GM21367 (cell line): ENCODE measurements around the gene NECTIN4.
"Not testable (repeated sequence)": the region's sequence is repeated elsewhere in the genome, so short reads cannot be mapped to it uniquely, and the experiment has no call there.

ENCODE experiments used
- ATAC-seq: cut with Tn5 transposase; IDR thresholded peaks from one replicate; pipeline ENCODE4 v1.9.1; 2021; ENCODE audit not compliant: unreplicated experiment

NECTIN4 gene

GRCh38 chr1:161065681-161066080 lies 23.7 kb downstream of the NECTIN4 start:
- ATAC-seq = not testable (repeated sequence)

GRCh38 chr1:161063936-161064335 lies 25.4 kb downstream of the NECTIN4 start:
- not testable (repeated sequence) for ATAC-seq

GRCh38 chr1:161061419-161061818 lies 27.9 kb downstream of the NECTIN4 start:
- ATAC-seq = no peak

- ATAC-seq = no peak
Observed at GRCh38 chr1:161059293-161059692, 30.1 kb downstream of the NECTIN4 start.

- ATAC-seq = no peak
Observed at GRCh38 chr1:161054805-161055204, 34.6 kb downstream of the NECTIN4 start.

- no peak for ATAC-seq
Observed at GRCh38 chr1:161054232-161054631, 35.1 kb downstream of the NECTIN4 start.

- ATAC-seq = no peak
Observed at GRCh38 chr1:161052899-161053298, 36.5 kb downstream of the NECTIN4 start.

- no peak for ATAC-seq
Observed at GRCh38 chr1:161051219-161051618, 38.1 kb downstream of the NECTIN4 start.

GRCh38 chr1:161048949-161049722 lies 40.2 kb downstream of the NECTIN4 start:
- no peak for ATAC-seq

- no peak for ATAC-seq
Observed at GRCh38 chr1:161047436-161048420, 41.6 kb downstream of the NECTIN4 start.

GRCh38 chr1:161046605-161047228 lies 42.6 kb downstream of the NECTIN4 start:
- ATAC-seq = peak; percentile 37

- peak; percentile 39 for ATAC-seq
Observed at GRCh38 chr1:161045736-161046604, 43.4 kb downstream of the NECTIN4 start, which contains the start of gene USF1. USF1 (minus strand) TSS chr1:161045977; CDS start chr1:161043275, 2,702 bp downstream.

- ATAC-seq = peak; percentile 43
Observed at GRCh38 chr1:161044908-161045735, 44.2 kb downstream of the NECTIN4 start.

- no peak for ATAC-seq
Observed at GRCh38 chr1:161044535-161044907, 44.8 kb downstream of the NECTIN4 start.

- ATAC-seq = no peak
Observed at GRCh38 chr1:161039546-161039945, 49.8 kb downstream of the NECTIN4 start.

GRCh38 chr1:161039154-161039545 lies 50.2 kb downstream of the NECTIN4 start:
- no peak for ATAC-seq

GRCh38 chr1:161038523-161039153 lies 50.7 kb downstream of the NECTIN4 start, which contains the start of gene TSTD1:
TSTD1 (minus strand) TSS chr1:161038964; CDS start chr1:161038889, 75 bp downstream.
- peak; percentile 53 for ATAC-seq

- ATAC-seq = no peak
Observed at GRCh38 chr1:161037661-161038522, 51.5 kb downstream of the NECTIN4 start.
